Kidney (tissue), 14 donors: ENCODE measurements around the gene CUEDC2. TPM values are rescaled to one million over a fixed set of nuclear protein-coding genes. Genes with fewer than 3 reads are reported as not detected.

Experiments
- DNase-seq, 5 donors: peaks; one replicate each; pipeline ENCODE4 v3.0.0-alpha.2; 2013 to 2020
- FAIRE-seq: peaks from 2 replicates; lab custom pipeline; 2012; peaks lifted over from hg19 to GRCh38; lab: Jason Lieb, UNC
- H3K27ac ChIP-seq, 2 donors: one replicate each; pipeline ENCODE4 v1.7.0; 2013; ENCODE audit warnings: low read depth in 2 of 2, low read length in 2 of 2, inconsistent platforms in 1 of 2
- H3K27me3 ChIP-seq: one replicate; pipeline ENCODE4 v1.7.1; 2013; ENCODE audit warnings: low read length, inconsistent platforms; ENCODE audit not compliant: control insufficient read depth, insufficient read depth
- H3K36me3 ChIP-seq, 3 donors: one replicate each; pipeline versions ENCODE4 v1.7.0 to v1.7.1; 2013; ENCODE audit warnings: low read length in 3 of 3, control low read depth in 1 of 3, inconsistent platforms in 1 of 3; ENCODE audit not compliant: insufficient read depth in 3 of 3, control insufficient read depth in 2 of 3
- H3K4me1 ChIP-seq, 3 donors: one replicate each; pipeline versions ENCODE4 v1.7.0 to v1.7.1; 2013; ENCODE audit warnings: low read length in 3 of 3, inconsistent platforms in 1 of 3, low read depth in 1 of 3; ENCODE audit not compliant: control insufficient read depth in 2 of 3, insufficient read depth in 2 of 3
- H3K4me3 ChIP-seq, 3 donors: one replicate each; pipeline versions ENCODE4 v1.7.0 to v1.8.1; 2013; ENCODE audit warnings: low read length in 3 of 3, control low read depth in 1 of 3, inconsistent platforms in 1 of 3
- H3K9ac ChIP-seq, 3 donors: one replicate each; pipeline versions ENCODE4 v1.7.0 to v1.7.1; 2013; ENCODE audit warnings: low read length in 3 of 3, control low read depth in 1 of 3, inconsistent platforms in 1 of 3
- H3K9me3 ChIP-seq, 3 donors: one replicate each; pipeline versions ENCODE4 v1.7.0 to v1.7.1; 2013; ENCODE audit warnings: low read length in 3 of 3, control low read depth in 1 of 3, inconsistent platforms in 1 of 3; ENCODE audit not compliant: control insufficient read depth in 2 of 3, insufficient read depth in 1 of 3
- CTCF ChIP-seq: IDR thresholded peaks from 3 replicates; pipeline ENCODE4 v1.5.1; 2012; ENCODE audit warnings: mild to moderate bottlenecking, moderate library complexity, borderline replicate concordance; ENCODE audit not compliant: insufficient read depth; ENCODE audit errors: extremely low read depth
- intact Hi-C: fragments of 100-400 bp; cut with DNase I; formaldehyde crosslinking; loops from one replicate; pipeline ENCODE4 v1.11.1; 2022
- polyA plus RNA-seq: library from polyadenylated mRNA; stranded (reverse); fragments of 350-450 nt; fragmentation: Illumina TruSeq; extraction: RNeasy Lipid Tissue Mini Kit (QIAGEN cat#74804); gene quantifications from one replicate; pipeline ENCODE4 v1.2.3, GENCODE V29; 2014; ENCODE audit warnings: low read depth, low replicate concordance; ENCODE audit not compliant: insufficient read depth
- total RNA-seq: library from RNA; stranded (reverse); fragmentation: NEBNext Ultra II Directional; extraction: Animal tissue kit (Norgen Biotek cat#: 25700); gene quantifications from one replicate; pipeline ENCODE4 v1.2.1, GENCODE V29; 2021
- donor health status: control.
- donor health status: control.
- donor health status: control.
- donor health status: control.
- donor health status: control.
- donor health status: DM: yes; HTN: yes; CAD: no.
- donor health status: Normal renal cell carcinoma (clear cell type).

Gene CUEDC2
- total and polyA plus RNA-seq, 2 donors from 2014 or later: 50.9 to 117 TPM

- DNase-seq (peak in 2 of 5 donors; percentile 35 to 70), FAIRE-seq (no peak)
- Histone ChIP-seq H3K27ac (peak overlapping the region; percentile 87 to 97), H3K27me3 (no peaks in the 10 kb centered on the region), H3K4me3 (peak overlapping the region; percentile 57 to 79 (median 67)), H3K9me3 (no peaks in the 10 kb centered on the region), H3K9ac (peak overlapping the region in 2 of 3 donors; percentile 61 to 97), H3K36me3 (peaks cover 0 to 5% (median 0%) of the 10 kb centered on the region in 3 donors), H3K4me1 (peaks cover 0 to 16% (median 13%) of the 10 kb centered on the region in 3 donors)
- intact Hi-C loops: no loop called here
- no peak for TF ChIP-seq CTCF
Observed at GRCh38 chr10:102396317-102396650, 36.1 kb downstream of the CUEDC2 start.

DNA sequence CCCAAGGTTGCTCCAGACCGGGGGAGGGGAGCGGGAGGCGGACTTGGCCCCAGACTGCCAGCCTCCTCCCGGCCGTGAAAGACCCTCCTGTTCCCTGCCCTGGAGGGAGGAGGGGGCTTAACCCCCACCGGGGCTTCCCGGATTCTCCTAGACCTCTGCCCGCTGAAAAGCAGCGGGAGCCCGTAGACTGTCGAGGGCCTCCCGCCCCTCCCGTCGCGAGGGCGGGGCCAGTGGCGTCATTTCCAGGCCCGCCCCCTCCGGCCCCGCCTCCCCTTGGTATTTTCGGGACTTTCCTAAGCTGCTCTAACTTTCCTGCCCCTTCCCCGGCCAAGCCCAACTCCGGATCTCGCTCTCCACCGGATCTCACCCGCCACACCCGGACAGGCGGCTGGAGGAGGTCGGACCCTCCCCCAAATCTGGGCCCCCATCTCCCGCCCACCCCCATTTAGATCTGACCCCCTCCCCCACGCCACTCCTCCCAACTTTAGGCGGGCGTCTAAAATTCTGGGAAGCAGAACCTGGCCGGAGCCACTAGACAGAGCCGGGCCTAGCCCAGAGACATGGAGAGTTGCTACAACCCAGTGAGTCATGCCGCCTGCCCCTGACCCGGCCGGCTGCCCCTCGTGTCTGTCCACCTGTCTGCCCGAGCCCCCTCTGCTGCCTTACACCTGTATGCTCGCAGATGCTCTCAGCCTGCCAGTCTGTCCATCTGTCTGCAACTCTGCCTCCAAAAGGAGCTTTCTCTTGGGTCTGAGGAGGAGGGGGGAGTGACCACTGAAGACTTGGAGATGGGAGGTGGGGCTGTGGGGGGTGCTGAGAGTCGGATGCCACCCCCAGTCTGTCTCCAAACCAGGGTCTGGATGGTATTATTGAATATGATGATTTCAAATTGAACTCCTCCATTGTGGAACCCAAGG, 36.7 kb downstream of the CUEDC2 start, which contains the start of gene NFKB2:
Gene NFKB2, plus strand, starts transcription at position 306 of the 917 bp plus-strand sequence. Its CDS starts 255 bp downstream, at position 561.
- Histone ChIP-seq H3K36me3 (peaks cover 0 to 5% (median 0%) of the 10 kb centered on the region in 3 donors), H3K27ac (peak within 1 kb of the TSS; percentile 87 to 97), H3K9me3 (no peaks in the 10 kb centered on the region), H3K4me3 (peak within 1 kb of the TSS; percentile 66 to 99 (median 79)), H3K9ac (peak within 1 kb of the TSS; percentile 56 to 97 (median 61)), H3K27me3 (no peaks in the 10 kb centered on the region), H3K4me1 (peaks cover 0 to 16% (median 13%) of the 10 kb centered on the region in 3 donors)
- no peak for TF ChIP-seq CTCF
- FAIRE-seq: no peak
- intact Hi-C loops: no loop called here
- DNase-seq: peak; percentile 90 to 96 (median 94)

DNA sequence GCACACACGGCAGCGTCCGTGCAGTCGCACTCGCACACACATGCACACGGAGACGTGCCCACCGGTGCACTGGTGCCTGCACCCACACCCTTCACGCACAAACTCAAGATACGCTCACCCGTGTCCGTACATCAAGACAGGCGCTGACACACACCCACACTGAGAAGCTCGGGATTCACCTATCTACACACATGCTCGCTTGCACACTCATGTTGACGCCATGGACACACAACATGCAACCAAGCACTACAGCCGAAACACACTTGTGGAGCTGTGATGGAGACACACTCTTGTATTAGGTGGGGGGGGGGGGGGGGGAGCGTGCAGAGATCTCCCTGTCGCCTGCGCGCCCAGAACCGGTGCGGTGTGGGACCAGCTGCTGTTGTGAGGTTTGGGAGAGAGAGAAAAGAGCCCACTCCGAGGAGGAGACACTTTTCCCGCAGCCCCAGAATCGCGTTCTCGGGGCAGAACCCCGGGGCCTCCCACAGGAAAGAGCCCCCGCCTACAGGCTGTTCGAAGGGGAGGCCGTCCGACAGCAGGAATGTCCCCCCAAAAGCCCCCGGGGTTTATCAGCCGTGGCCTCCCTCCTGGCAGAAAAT, 37.5 kb downstream of the CUEDC2 start:
- intact Hi-C loops: no loop called here
- peak overlapping the region; percentile 49 to 68 (median 56) for H3K9ac ChIP-seq
- FAIRE-seq: no peak
- no peaks in the 10 kb centered on the region for H3K27me3 ChIP-seq
- H3K36me3 ChIP-seq: peaks cover 0 to 5% (median 0%) of the 10 kb centered on the region in 3 donors
- H3K27ac ChIP-seq: peak overlapping the region; percentile 87 to 97
- peaks cover 0 to 16% (median 13%) of the 10 kb centered on the region in 3 donors for H3K4me1 ChIP-seq
- TF ChIP-seq CTCF: no peak
- peak overlapping the region; percentile 66 to 99 (median 75) for H3K4me3 ChIP-seq
- peak in 1 of 5 donors; percentile 33 for DNase-seq
- H3K9me3 ChIP-seq: no peaks in the 10 kb centered on the region
